Vagina (tissue), 2 donors: ENCODE results near the gene LAMP2. TPM values are rescaled to one million over a fixed set of nuclear protein-coding genes. Genes with fewer than 3 reads are reported as not detected.
"Not testable (repeated sequence)": the region's sequence is repeated elsewhere in the genome, so short reads cannot be mapped to it uniquely, and the experiment has no call there.

Source experiments
- DNase-seq, 2 donors: peaks; one replicate each; pipeline ENCODE4 v3.0.0-alpha.2; 2017; ENCODE audit errors: extremely low spot score in 2 of 2
- H3K27ac ChIP-seq: fragments of 200-600 bp; sonication (generic); one replicate; pipeline ENCODE4 v1.5.1; 2019
- H3K27me3 ChIP-seq: fragments of 200-600 bp; sonication (generic); one replicate; pipeline ENCODE4 v1.5.1; 2019
- H3K36me3 ChIP-seq, 2 donors: fragments of 200-600 bp; sonication (generic); one replicate each; pipeline ENCODE4 v1.5.1; 2017 to 2019
- H3K4me1 ChIP-seq: fragments of 200-600 bp; sonication (generic); one replicate; pipeline ENCODE4 v1.5.1; 2019
- H3K4me3 ChIP-seq, 2 donors: fragments of 200-600 bp; sonication (generic); 1 replicate in 1 of 2; 2 replicates in 1 of 2; pipeline ENCODE4 v1.5.1; 2016 to 2019
- H3K9me3 ChIP-seq: fragments of 200-600 bp; sonication (generic); one replicate; pipeline ENCODE4 v1.5.1; 2019
- CTCF ChIP-seq, 3 experiments: fragments of 450-650 bp in 2 of 3; fragments of 200-600 bp in 1 of 3; sonication (generic) in 1 of 3; IDR thresholded peaks; one replicate each; pipeline ENCODE4 v1.5.1; 2017 to 2019; ENCODE audit warnings: antibody characterized with exemption in 3 of 3, mild to moderate bottlenecking in 2 of 3, moderate library complexity in 2 of 3
- POLR2A ChIP-seq, 2 donors: fragments of 450-650 bp; IDR thresholded peaks; one replicate each; pipeline ENCODE4 v1.6.1; 2017; ENCODE audit warnings: antibody characterized with exemption in 2 of 2, mild to moderate bottlenecking in 2 of 2, moderate library complexity in 2 of 2
- POLR2AphosphoS5 ChIP-seq, 2 donors: sonication (generic); formaldehyde crosslinking; IDR thresholded peaks; one replicate each; pipeline ENCODE4 v1.9.0; 2017; ENCODE audit warnings: antibody characterized with exemption in 2 of 2, mild to moderate bottlenecking in 2 of 2, low read depth in 1 of 2; ENCODE audit not compliant: insufficient read depth in 1 of 2
- intact Hi-C: fragments of 100-400 bp; cut with DNase I; formaldehyde crosslinking; loops from one replicate; pipeline ENCODE4 v1.15.1; 2023
- total RNA-seq: library from RNA; depleted of rRNA; stranded (reverse); fragments of >200 nt; gene quantifications from one replicate; pipeline ENCODE4 v1.2.3, GENCODE V29; 2016

The LAMP2 gene
- total RNA-seq, 1 donor from 2014 or later = 106 TPM

DNA sequence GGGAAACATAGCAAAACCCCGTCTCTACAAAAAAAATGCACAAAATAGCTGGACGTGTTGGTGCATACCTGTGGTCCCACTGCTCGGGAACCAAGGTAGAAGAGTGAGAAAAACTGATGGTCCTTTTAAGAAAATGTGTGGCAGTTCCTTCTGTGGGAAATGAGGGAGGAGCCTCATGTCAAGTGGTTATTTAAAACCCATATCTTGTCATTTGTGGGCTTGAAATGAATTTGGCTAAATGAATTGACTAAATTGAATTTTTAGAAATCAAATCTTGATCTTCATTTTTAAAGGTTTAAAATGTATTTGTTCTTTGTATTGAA, 16.2 kb upstream of the LAMP2 start:
- H3K4me3 ChIP-seq = peak overlapping the region; percentile 9 to 45
- H3K9me3 ChIP-seq = no peaks in the 10 kb centered on the region
- H3K27ac ChIP-seq = peak overlapping the region; percentile 69
- peaks cover 5% of the 10 kb centered on the region for H3K4me1 ChIP-seq
- no peaks in the 10 kb centered on the region for H3K36me3 ChIP-seq
- H3K27me3 ChIP-seq = no peaks in the 10 kb centered on the region
- intact Hi-C loops = no loop called here
- no peak for TF ChIP-seq CTCF (IDR thresholded peaks at IDR 0.05)
- TF ChIP-seq POLR2A (IDR thresholded peaks at IDR 0.05) = no peak
- TF ChIP-seq POLR2AphosphoS5 (IDR thresholded peaks at IDR 0.05; ENCODE audit: insufficient read depth in 1 of 2, low read depth in 1 of 2) = no peak
- DNase-seq = no peak

GRCh38 chrX:120477453-120477852, 8.4 kb upstream of the LAMP2 start:
- no peak for TF ChIP-seq POLR2A (IDR thresholded peaks at IDR 0.05)
- TF ChIP-seq POLR2AphosphoS5 (IDR thresholded peaks at IDR 0.05; ENCODE audit: insufficient read depth in 1 of 2, low read depth in 1 of 2) = no peak
- TF ChIP-seq CTCF (IDR thresholded peaks at IDR 0.05) = no peak
- DNase-seq = no peak
- Histone ChIP-seq H3K27ac (no peak overlapping the region), H3K4me1 (no peaks in the 10 kb centered on the region), H3K27me3 (no peaks in the 10 kb centered on the region), H3K36me3 (no peaks in the 10 kb centered on the region), H3K4me3 (no peak overlapping the region), H3K9me3 (no peaks in the 10 kb centered on the region)
- intact Hi-C loops = no loop called here

GRCh38 chrX:120476714-120477113, 7.6 kb upstream of the LAMP2 start:
- H3K4me1 ChIP-seq = no peaks in the 10 kb centered on the region
- no peaks in the 10 kb centered on the region for H3K36me3 ChIP-seq
- intact Hi-C loops = no loop called here
- no peak for DNase-seq
- no peaks in the 10 kb centered on the region for H3K27me3 ChIP-seq
- TF ChIP-seq CTCF (IDR thresholded peaks at IDR 0.05) (no peak), POLR2A (IDR thresholded peaks at IDR 0.05) (no peak), POLR2AphosphoS5 (IDR thresholded peaks at IDR 0.05; ENCODE audit: insufficient read depth in 1 of 2, low read depth in 1 of 2) (no peak)
- no peaks in the 10 kb centered on the region for H3K9me3 ChIP-seq
- H3K27ac ChIP-seq = no peak overlapping the region
- no peak overlapping the region for H3K4me3 ChIP-seq

DNA sequence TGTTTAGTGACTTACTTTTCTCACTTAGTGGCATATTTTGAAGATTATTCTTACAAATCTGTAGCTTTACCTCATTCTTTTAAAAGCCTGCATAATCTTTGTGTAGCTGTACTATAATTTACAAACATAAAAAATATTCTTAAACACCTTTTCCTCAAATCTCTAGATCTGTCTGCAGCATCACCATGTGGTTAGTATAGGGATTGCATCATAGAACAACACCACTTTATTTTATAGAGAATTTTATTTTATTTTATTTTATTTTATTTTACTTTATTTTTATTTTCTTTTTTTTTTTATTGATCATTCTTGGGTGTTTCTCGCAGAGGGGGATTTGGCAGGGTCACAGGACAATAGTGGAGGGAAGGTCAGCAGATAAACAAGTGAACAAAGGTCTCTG, 6.4 kb upstream of the LAMP2 start:
- H3K4me1 ChIP-seq, H3K9me3 ChIP-seq, H3K4me3 ChIP-seq, H3K27me3 ChIP-seq, H3K27ac ChIP-seq, H3K36me3 ChIP-seq, DNase-seq, intact Hi-C loops: not testable (repeated sequence)
- TF ChIP-seq CTCF (IDR thresholded peaks at IDR 0.05) = peak in 2 of 3 experiments; percentile 27 to 38

GRCh38 chrX:120474085-120474484, 5.0 kb upstream of the LAMP2 start:
- DNase-seq = no peak
- H3K27ac ChIP-seq = no peak overlapping the region
- intact Hi-C loops = no loop called here
- no peaks in the 10 kb centered on the region for H3K9me3 ChIP-seq
- no peak overlapping the region for H3K4me3 ChIP-seq
- H3K4me1 ChIP-seq = no peaks in the 10 kb centered on the region
- no peaks in the 10 kb centered on the region for H3K27me3 ChIP-seq
- TF ChIP-seq CTCF (IDR thresholded peaks at IDR 0.05) = no peak
- no peak for TF ChIP-seq POLR2AphosphoS5 (IDR thresholded peaks at IDR 0.05; ENCODE audit: insufficient read depth in 1 of 2, low read depth in 1 of 2)
- no peak for TF ChIP-seq POLR2A (IDR thresholded peaks at IDR 0.05)
- H3K36me3 ChIP-seq = no peaks in the 10 kb centered on the region

DNA sequence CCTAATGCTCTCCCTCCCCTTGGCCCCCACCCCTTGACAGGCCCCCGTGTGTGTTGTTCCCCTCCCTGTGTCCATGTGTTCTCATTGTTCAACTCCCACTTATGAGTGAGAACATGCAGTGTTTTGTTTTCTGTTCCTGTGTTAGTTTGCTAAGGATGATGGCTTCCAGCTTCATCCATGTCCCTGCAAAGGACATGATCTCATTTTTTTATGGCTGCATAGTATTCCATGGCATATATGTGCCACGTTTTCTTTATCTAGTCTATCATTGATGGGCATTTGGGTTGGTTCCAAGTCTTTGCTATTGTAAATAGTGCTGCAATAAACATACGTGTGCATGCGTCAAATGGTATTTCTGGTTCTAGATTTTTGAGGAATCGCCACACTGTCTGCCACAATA, 561 bp upstream of the LAMP2 start:
- not testable (repeated sequence) for DNase-seq

More for the DNA sequence above, 561 bp upstream of the LAMP2 start:
- H3K9me3 ChIP-seq, intact Hi-C loops, H3K36me3 ChIP-seq, H3K27me3 ChIP-seq, H3K27ac ChIP-seq: not testable (repeated sequence)
- Histone ChIP-seq H3K4me3 (peak overlapping the region in 1 of 2 donors; percentile 67), H3K4me1 (peaks cover 13% of the 10 kb centered on the region)
